Thoracic aorta (tissue), 2 donors: ENCODE results near the gene EPOP. TPM values are rescaled to one million over a fixed set of nuclear protein-coding genes. Genes with fewer than 3 reads are reported as not detected.

Source experiments
- ATAC-seq: fragments of 150-250 bp; one replicate; pipeline ENCODE4 v1.8.0; 2017; ENCODE audit warnings: low read depth; ENCODE audit not compliant: insufficient number of reproducible peaks, low FRiP score
- DNase-seq: peaks from one replicate; pipeline ENCODE4 v3.0.0-alpha.2; 2020; ENCODE audit warnings: low spot score
- H3K27ac ChIP-seq, 2 donors: fragments of 200-600 bp; sonication (generic); 1 replicate in 1 of 2; 2 replicates in 1 of 2; pipeline ENCODE4 v1.5.1; 2016; ENCODE audit warnings: mild to moderate bottlenecking in 2 of 2, moderate library complexity in 2 of 2
- H3K27me3 ChIP-seq: fragments of 200-600 bp; sonication (generic); replicated peaks from 2 replicates; pipeline ENCODE4 v1.6.0; 2016; ENCODE audit warnings: mild to moderate bottlenecking; ENCODE audit not compliant: insufficient read depth
- H3K36me3 ChIP-seq: fragments of 200-600 bp; sonication (generic); one replicate; pipeline ENCODE4 v1.5.1; 2016
- H3K4me1 ChIP-seq, 2 donors: fragments of 200-600 bp; sonication (generic); 1 replicate in 1 of 2; 2 replicates in 1 of 2; pipeline versions ENCODE4 v1.5.1 to v1.6.0; 2016; ENCODE audit warnings: low read depth in 2 of 2, mild to moderate bottlenecking in 1 of 2; ENCODE audit not compliant: control insufficient read depth in 1 of 2
- H3K4me3 ChIP-seq: fragments of 200-600 bp; sonication (generic); 2 replicates; pipeline ENCODE4 v1.5.1; 2016; ENCODE audit warnings: mild to moderate bottlenecking
- H3K9me3 ChIP-seq: fragments of 200-600 bp; sonication (generic); 2 replicates; pipeline ENCODE4 v1.5.1; 2016
- CTCF ChIP-seq: fragments of 200-600 bp; sonication (generic); IDR thresholded peaks from one replicate; pipeline ENCODE4 v1.5.1; 2019; ENCODE audit warnings: antibody characterized with exemption
- total RNA-seq, 2 donors: library from RNA; depleted of rRNA; stranded (reverse); fragments of >200 nt; gene quantifications; one replicate each; pipeline versions ENCODE4 v1.1.0 to v1.2.3, GENCODE V29; 2016

Gene EPOP
- total RNA-seq, 2 donors from 2014 or later: 0.54 to 3.3 TPM

DNA sequence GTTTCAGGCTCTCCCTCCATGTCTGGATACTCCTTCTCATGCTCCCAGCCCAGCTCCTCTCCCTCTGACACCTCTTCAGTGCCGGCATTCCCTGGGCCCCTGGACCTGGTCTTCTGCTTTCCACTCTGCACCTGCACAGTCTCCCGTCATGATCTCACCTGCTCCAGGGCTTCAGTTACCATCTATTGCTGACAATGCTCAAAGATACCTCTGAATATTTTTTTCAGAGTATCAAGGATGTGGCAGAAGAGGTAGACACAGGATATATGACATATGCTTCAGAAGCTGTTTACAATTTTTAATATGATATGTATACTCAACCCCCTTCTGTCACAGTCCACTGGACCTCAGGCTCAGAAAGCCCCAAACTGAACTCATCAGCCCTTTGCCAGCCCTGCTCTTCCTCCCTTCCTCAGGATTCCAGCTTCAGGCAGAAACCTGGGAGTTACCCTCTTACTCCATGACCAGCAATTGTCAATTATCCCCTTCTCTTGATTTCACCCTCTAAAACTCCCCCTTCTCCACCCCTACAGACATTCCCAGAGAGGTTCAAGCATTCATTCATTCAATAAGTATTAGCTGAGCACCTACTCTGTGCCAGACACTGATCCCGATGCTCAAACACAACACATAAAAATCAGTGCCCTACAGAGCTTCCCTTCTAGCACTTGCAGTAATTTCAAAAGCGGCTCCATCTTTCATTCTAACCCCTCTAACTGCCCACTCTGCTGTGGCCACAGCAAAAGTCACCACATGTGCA lies 22.5 kb upstream of the EPOP start:
- no peak overlapping the region for H3K27ac ChIP-seq
- H3K9me3 ChIP-seq: no peaks in the 10 kb centered on the region
- no peaks in the 10 kb centered on the region for H3K27me3 ChIP-seq
- DNase-seq (no peak), ATAC-seq (no peak)
- peaks cover 3 to 20% of the 10 kb centered on the region in 2 donors for H3K4me1 ChIP-seq
- no peak for TF ChIP-seq CTCF
- H3K4me3 ChIP-seq: no peak overlapping the region
- no peaks in the 10 kb centered on the region for H3K36me3 ChIP-seq

DNA sequence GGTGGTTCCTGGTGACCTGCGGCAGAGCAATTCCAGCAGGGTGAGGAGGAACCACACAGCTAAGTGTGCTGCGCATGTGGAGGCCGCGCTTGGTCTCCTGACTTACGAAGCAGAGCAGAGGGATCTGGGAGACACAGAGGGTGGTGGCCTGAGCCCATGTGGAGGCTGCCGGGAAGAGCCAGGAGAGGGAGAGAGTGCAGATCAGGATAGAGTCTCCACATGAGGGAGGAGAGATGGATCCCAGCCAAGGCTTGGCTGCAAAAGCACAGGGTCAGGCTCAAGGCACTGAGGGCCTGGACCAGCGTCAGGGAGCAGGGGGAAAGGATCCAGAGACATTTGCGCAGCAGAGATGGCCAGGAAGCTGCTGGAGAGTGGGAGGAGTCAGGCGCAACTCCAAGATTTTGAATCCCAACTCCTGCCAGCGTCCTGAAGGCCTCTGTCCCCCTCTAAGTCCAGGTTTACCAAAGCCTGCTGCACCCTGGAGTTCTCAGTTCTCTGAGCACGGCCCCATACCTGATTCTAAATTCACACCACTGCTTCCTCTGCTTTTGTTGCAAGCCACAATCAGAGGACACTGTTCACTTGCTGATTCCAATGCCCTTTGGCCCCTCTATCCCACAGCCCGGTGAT lies 19.1 kb upstream of the EPOP start:
- DNase-seq (no peak), ATAC-seq (no peak)
- Histone ChIP-seq H3K9me3 (no peaks in the 10 kb centered on the region), H3K27me3 (no peaks in the 10 kb centered on the region), H3K36me3 (no peaks in the 10 kb centered on the region), H3K27ac (peak overlapping the region; percentile 22 to 48), H3K4me1 (peaks cover 3 to 11% of the 10 kb centered on the region in 2 donors), H3K4me3 (no peak overlapping the region)
- TF ChIP-seq CTCF: no peak

GRCh38 chr17:38691154-38691553 lies 16.4 kb upstream of the EPOP start:
- Histone ChIP-seq H3K27me3 (no peaks in the 10 kb centered on the region), H3K36me3 (no peaks in the 10 kb centered on the region), H3K9me3 (no peaks in the 10 kb centered on the region), H3K27ac (no peak overlapping the region), H3K4me3 (no peak overlapping the region), H3K4me1 (peaks cover 3 to 11% of the 10 kb centered on the region in 2 donors)
- TF ChIP-seq CTCF: no peak
- ATAC-seq: no peak
- no peak for DNase-seq

DNA sequence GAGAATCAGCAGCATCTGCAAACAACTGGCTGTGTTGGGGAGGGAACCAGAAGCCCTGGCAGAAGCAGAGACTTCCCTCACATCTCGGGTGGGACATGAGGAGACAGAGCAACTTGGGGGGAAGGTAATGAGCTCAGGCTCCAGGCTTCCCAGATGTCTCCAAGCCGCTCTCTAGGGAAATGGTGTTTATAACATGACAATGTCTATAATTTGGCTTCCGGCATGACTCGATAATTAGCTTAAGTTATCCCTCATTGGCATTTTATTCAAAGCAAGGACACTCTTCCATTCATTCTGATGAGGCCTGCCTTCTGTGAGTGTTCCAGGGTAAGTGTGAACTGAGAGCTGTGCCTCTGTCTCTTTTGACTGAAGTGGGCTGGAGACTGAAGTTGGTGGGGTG lies 15.6 kb upstream of the EPOP start:
- no peaks in the 10 kb centered on the region for H3K9me3 ChIP-seq
- H3K4me3 ChIP-seq: no peak overlapping the region
- TF ChIP-seq CTCF: no peak
- DNase-seq (no peak), ATAC-seq (no peak)
- H3K27ac ChIP-seq: no peak overlapping the region
- H3K4me1 ChIP-seq: peaks cover 3 to 11% of the 10 kb centered on the region in 2 donors
- no peaks in the 10 kb centered on the region for H3K27me3 ChIP-seq
- H3K36me3 ChIP-seq: no peaks in the 10 kb centered on the region

GRCh38 chr17:38687286-38687685 lies 12.5 kb upstream of the EPOP start:
- H3K36me3 ChIP-seq: no peaks in the 10 kb centered on the region
- ATAC-seq (no peak), DNase-seq (no peak)
- no peak overlapping the region for H3K4me3 ChIP-seq
- H3K9me3 ChIP-seq: no peaks in the 10 kb centered on the region
- no peaks in the 10 kb centered on the region for H3K4me1 ChIP-seq
- TF ChIP-seq CTCF: no peak
- H3K27me3 ChIP-seq: no peaks in the 10 kb centered on the region
- no peak overlapping the region for H3K27ac ChIP-seq
